ENCODE measurements around the gene PRCC. TPM values are rescaled to one million over a fixed set of nuclear protein-coding genes. Genes with fewer than 3 reads are reported as not detected.
A peak's percentile ranks its signal among the peaks of the same experiment; 100 is the strongest.

The PRCC gene
- total and polyA plus RNA-seq, 2 of the 4 experiments (the other 2 are of a cell fraction) = 10.6 to 59.6 TPM

DNA sequence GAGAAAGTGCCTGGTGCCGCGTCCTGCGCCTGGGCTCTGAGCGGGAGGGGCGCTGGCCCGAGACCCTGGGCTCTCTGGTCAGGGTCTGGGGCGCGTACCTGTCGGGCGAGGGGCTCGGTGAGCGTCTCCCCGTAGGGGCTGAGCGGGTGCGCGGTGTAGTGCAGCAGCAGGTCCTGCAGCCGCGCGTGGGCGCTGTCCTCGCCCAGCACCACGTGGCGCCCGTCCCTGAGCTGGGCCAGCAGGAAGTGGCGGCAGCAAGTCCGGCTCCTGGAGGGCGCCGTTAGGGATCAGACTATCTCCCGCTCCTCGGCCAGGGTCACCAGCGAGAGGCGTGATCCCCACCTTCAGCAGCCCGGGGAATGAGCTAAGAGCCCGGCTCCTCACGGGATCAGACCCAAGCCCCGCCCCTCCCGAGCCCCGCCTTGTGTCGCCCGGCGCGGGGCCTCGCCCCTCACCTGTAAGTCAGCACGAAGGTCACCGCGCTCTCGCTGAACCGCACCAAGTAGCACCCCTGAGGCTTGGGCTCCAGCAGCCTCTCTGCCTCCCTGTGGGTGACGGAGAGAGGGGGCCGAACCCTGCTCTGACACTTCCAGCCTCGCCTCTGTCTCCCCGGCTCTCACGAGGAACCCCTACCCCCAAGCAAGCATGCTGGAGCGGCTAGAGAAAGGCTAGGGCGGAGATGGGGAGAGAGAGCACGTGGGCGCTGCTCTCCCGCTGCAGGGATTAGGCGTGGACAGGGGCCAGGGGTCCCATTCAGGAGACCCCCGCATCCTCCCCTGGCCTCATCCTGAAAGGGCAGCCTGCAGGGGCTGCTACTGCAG lies 46.6 kb downstream of the PRCC start:
- Histone ChIP-seq H3K4me3 (ENCODE audit: insufficient read depth, low read depth, low read length) (no peak overlapping the region), H2BK20ac (ENCODE audit: low read depth, low read length) (no peak overlapping the region), H3K23ac (ENCODE audit: low read depth, low read length) (0 out of 2 replicates have a peak overlapping the region, but pooled peaks have one; percentile 4), H2AFZ (replicated peaks; ENCODE audit: low read length, poor library complexity) (peak overlapping the region; percentile 92), H3K4me1 (ENCODE audit: control insufficient read depth, insufficient read depth, low read length) (peaks cover 14% of the 10 kb centered on the region), H3K18ac (ENCODE audit: low read depth, low read length) (no peak overlapping the region), H3K4me2 (ENCODE audit: low read depth, low read length) (peak overlapping the region; percentile 69), H3K9me1 (ENCODE audit: insufficient read depth, low read length) (no peaks in the 10 kb centered on the region; the same call in 1 of the 2 replicates), H3K36me3 (ENCODE audit: control insufficient read depth, insufficient read depth, low read length) (no peaks in the 10 kb centered on the region), H3K14ac (replicated peaks; ENCODE audit: low read depth, low read length) (no peak overlapping the region), H2BK5ac (ENCODE audit: low read depth, low read length, poor library complexity, severe bottlenecking) (no peak overlapping the region), H3K4ac (ENCODE audit: low read depth, low read length) (no peak overlapping the region; the same call in 1 of the 2 replicates), H3K79me1 (ENCODE audit: low read depth in 1 of 2, low read length in 2 of 2) (no peaks in the 10 kb centered on the region), H2BK15ac (ENCODE audit: low read depth, low read length) (no peak overlapping the region), H3K56ac (ENCODE audit: extremely low read depth, insufficient read depth, low read length) (no peak overlapping the region), H2BK120ac (ENCODE audit: low read depth, low read length) (no peak overlapping the region), H2AK9ac (replicated peaks; ENCODE audit: low read depth, low read length, poor library complexity) (peak overlapping the region; percentile 79), H3K9me3 (ENCODE audit: control insufficient read depth, insufficient read depth, low read length) (no peaks in the 10 kb centered on the region), H3K27ac (ENCODE audit: insufficient read depth, low read length) (no peak overlapping the region), H4K20me1 (ENCODE audit: insufficient read depth, low read length) (no peaks in the 10 kb centered on the region; the same call in 1 of the 2 replicates), H4K5ac (ENCODE audit: low read depth, low read length) (no peak overlapping the region), H4K91ac (ENCODE audit: insufficient read depth, low read depth, low read length) (no peak overlapping the region), H3K27me3 (ENCODE audit: control insufficient read depth, insufficient read depth, low read length) (peaks cover 38% of the 10 kb centered on the region), H4K8ac (ENCODE audit: low read depth in 2 of 2, low read length in 2 of 2) (no peak overlapping the region), H2AK5ac (ENCODE audit: low read depth, low read length) (peak overlapping the region; percentile 34; the same call in 1 of the 2 replicates), H3K9ac (ENCODE audit: low read depth, low read length) (no peak overlapping the region)
- WGBS, 2 experiments (ENCODE audit: extremely low coverage in 2 of 2, insufficient read length in 1 of 2) = 21% methylated on average over 22 of the region's 60 CpGs; no CpG with 5 or more reads in 1 of the 2 experiments
- dilution Hi-C loops (cut with HindIII; ENCODE audit: low sequenced_read_pairs, unreplicated experiment) = no loop called here
- peak; percentile 72 for ATAC-seq (ENCODE audit: low read depth)
- BruUV-seq (replicated peaks) = no TSS peak
- ChIA-PET CTCF (interaction anchor here (0.7 to 1.2 kb wide), 2 partner anchors 8 to 9 kb away, joined by 3 to 6 read pairs; no protein-coding TSS in a partner anchor), POLR2A (ENCODE audit: unreplicated experiment) (interaction anchor here (0.5 kb wide), 2 partner anchors 72 to 148 kb away, joined by 6 to 8 read pairs; no protein-coding TSS in a partner anchor)
- in situ Hi-C loops (cut with MboI; ENCODE audit: low sequenced_read_pairs) = no loop called here
- DNase-seq = peak; percentile 33
- TF ChIP-seq, protein P1, sequence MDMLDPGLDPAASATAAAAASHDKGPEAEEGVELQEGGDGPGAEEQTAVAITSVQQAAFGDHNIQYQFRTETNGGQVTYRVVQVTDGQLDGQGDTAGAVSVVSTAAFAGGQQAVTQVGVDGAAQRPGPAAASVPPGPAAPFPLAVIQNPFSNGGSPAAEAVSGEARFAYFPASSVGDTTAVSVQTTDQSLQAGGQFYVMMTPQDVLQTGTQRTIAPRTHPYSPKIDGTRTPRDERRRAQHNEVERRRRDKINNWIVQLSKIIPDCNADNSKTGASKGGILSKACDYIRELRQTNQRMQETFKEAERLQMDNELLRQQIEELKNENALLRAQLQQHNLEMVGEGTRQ (IDR thresholded peaks at IDR 0.05; ENCODE audit: low read depth, low read length) = peak; percentile 78
- TF ChIP-seq, protein P2, sequence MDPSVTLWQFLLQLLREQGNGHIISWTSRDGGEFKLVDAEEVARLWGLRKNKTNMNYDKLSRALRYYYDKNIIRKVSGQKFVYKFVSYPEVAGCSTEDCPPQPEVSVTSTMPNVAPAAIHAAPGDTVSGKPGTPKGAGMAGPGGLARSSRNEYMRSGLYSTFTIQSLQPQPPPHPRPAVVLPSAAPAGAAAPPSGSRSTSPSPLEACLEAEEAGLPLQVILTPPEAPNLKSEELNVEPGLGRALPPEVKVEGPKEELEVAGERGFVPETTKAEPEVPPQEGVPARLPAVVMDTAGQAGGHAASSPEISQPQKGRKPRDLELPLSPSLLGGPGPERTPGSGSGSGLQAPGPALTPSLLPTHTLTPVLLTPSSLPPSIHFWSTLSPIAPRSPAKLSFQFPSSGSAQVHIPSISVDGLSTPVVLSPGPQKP (IDR thresholded peaks at IDR 0.05; ENCODE audit: borderline replicate concordance, low read depth, low read length) = no peak
- no peak for TF ChIP-seq RCOR1 (IDR thresholded peaks at IDR 0.05; ENCODE audit: insufficient replicate concordance, low read length)
- 0 out of 2 replicates have a peak, but pooled peaks have one; percentile 35 for TF ChIP-seq MXI1 (IDR thresholded peaks at IDR 0.05; ENCODE audit: borderline replicate concordance, low read depth, low read length)
- TF ChIP-seq, protein P3, sequence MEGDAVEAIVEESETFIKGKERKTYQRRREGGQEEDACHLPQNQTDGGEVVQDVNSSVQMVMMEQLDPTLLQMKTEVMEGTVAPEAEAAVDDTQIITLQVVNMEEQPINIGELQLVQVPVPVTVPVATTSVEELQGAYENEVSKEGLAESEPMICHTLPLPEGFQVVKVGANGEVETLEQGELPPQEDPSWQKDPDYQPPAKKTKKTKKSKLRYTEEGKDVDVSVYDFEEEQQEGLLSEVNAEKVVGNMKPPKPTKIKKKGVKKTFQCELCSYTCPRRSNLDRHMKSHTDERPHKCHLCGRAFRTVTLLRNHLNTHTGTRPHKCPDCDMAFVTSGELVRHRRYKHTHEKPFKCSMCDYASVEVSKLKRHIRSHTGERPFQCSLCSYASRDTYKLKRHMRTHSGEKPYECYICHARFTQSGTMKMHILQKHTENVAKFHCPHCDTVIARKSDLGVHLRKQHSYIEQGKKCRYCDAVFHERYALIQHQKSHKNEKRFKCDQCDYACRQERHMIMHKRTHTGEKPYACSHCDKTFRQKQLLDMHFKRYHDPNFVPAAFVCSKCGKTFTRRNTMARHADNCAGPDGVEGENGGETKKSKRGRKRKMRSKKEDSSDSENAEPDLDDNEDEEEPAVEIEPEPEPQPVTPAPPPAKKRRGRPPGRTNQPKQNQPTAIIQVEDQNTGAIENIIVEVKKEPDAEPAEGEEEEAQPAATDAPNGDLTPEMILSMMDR (conservative IDR thresholded peaks at IDR 0.05; ENCODE audit: low read depth, low read length) = peak; percentile 34
- no peak for TF ChIP-seq RFX5 (IDR thresholded peaks at IDR 0.05; ENCODE audit: low read depth, low read length)
- no peak for TF ChIP-seq RAD21 (IDR thresholded peaks at IDR 0.05; ENCODE audit: low read length)
- intact Hi-C loops (cut with micrococcal nuclease) = no loop called here

Measured in IMR-90 (cell line).